ENCODE data around the gene TGFBI.

Gene TGFBI

DNA sequence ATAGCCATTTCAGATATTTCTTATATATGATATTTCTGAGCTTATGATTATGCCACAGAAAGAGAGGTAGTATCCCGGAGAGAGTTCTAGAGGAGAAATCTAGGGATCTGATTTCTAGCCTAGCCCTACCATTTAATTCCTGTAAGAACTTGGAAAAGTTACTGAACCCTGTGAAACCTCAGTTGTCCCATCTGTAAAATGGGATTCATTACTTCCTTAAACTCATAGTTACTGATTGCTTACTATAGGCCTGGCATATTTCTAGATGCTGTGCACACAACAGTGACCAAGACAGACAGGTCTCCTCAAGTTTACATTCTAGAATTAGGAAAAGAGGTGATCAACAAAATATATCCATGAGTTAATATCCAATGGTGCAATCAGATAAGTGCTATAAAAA lies 73.1 kb downstream of the TGFBI start:
- Histone ChIP-seq H3K9ac (ENCODE audit: low read depth in 1 of 2, low read length in 2 of 2) (no peak overlapping the region), H3K9me3 (ENCODE audit: control insufficient read depth in 2 of 2, low read length in 2 of 2) (no peaks in the 10 kb centered on the region), H3K4me1 (ENCODE audit: control insufficient read depth in 2 of 2, insufficient read depth in 2 of 2, low read length in 2 of 2) (no peaks in the 10 kb centered on the region), H3K36me3 (ENCODE audit: control insufficient read depth in 2 of 2, insufficient read depth in 2 of 2, low read length in 2 of 2) (no peaks in the 10 kb centered on the region), H3K4me3 (ENCODE audit: low read length in 2 of 2) (no peak overlapping the region), H3K27me3 (ENCODE audit: control insufficient read depth in 2 of 2, insufficient read depth in 2 of 2, low read length in 2 of 2) (no peaks in the 10 kb centered on the region), H3K27ac (ENCODE audit: low read depth in 2 of 2, low read length in 2 of 2) (no peak overlapping the region)

DNA sequence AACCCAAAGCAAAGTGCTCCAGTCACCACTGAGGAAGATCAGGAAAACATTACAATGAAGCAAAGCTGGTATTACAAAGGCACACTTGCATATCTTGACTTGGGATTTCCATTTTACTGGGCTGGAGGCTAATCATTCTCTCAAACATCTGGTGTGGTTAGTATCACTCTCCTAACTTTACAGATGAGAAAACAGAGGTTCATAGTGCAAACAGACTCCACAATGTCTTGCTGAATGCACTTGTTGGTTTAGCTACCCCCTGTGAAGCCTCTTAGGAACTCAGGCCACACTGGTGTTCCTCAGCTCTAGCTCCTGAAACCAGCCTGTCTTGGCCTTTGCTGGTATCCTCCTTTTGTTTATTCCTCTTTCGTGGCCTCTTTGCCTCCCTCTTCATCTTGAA lies 74.3 kb downstream of the TGFBI start:
- no peaks in the 10 kb centered on the region for H3K36me3 ChIP-seq (ENCODE audit: control insufficient read depth in 2 of 2, insufficient read depth in 2 of 2, low read length in 2 of 2)
- H3K27ac ChIP-seq (ENCODE audit: low read depth in 2 of 2, low read length in 2 of 2), result no peak overlapping the region
- no peak overlapping the region for H3K9ac ChIP-seq (ENCODE audit: low read depth in 1 of 2, low read length in 2 of 2)
- no peaks in the 10 kb centered on the region for H3K27me3 ChIP-seq (ENCODE audit: control insufficient read depth in 2 of 2, insufficient read depth in 2 of 2, low read length in 2 of 2)
- H3K4me3 ChIP-seq (ENCODE audit: low read length in 2 of 2), result no peak overlapping the region
- no peaks in the 10 kb centered on the region for H3K9me3 ChIP-seq (ENCODE audit: control insufficient read depth in 2 of 2, low read length in 2 of 2)
- no peaks in the 10 kb centered on the region for H3K4me1 ChIP-seq (ENCODE audit: control insufficient read depth in 2 of 2, insufficient read depth in 2 of 2, low read length in 2 of 2)

DNA sequence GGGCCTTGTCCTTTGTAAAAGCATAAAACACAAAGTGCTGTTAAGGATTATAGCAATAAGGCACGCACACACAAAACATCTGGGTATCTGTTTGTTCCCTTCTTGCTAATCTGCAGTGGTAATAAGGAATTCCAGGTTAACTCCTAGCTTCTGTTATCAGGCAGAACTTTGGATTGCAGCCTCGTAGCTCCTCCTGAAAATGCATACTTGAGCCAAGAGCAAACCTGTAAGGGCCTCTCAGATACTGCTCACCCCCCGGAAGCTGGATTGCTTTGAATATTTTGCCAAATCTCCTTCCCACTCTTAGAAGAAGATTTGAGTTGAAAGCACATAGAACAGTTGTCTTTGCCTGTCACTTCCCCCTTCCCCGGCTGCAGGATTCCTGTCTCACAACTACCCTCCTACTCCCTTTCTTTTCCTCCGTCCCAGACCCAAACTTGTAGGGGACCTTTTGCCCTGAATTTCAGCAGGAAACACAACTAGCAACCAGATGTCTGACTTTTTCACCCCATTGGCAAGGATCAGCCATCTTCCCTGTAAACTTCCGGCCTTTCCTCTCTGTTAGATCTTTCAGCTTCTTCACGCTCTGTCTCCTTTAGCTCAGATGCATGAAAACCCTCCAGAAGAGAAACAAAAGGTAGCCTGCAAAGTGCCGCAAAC lies 75.6 kb downstream of the TGFBI start:
- H3K9me3 ChIP-seq (ENCODE audit: control insufficient read depth in 2 of 2, low read length in 2 of 2), result no peaks in the 10 kb centered on the region
- H3K27ac ChIP-seq (ENCODE audit: low read depth in 2 of 2, low read length in 2 of 2), result no peak overlapping the region
- H3K27me3 ChIP-seq (ENCODE audit: control insufficient read depth in 2 of 2, insufficient read depth in 2 of 2, low read length in 2 of 2), result no peaks in the 10 kb centered on the region
- H3K4me3 ChIP-seq (ENCODE audit: low read length in 2 of 2), result no peak overlapping the region
- no peaks in the 10 kb centered on the region for H3K4me1 ChIP-seq (ENCODE audit: control insufficient read depth in 2 of 2, insufficient read depth in 2 of 2, low read length in 2 of 2)
- no peaks in the 10 kb centered on the region for H3K36me3 ChIP-seq (ENCODE audit: control insufficient read depth in 2 of 2, insufficient read depth in 2 of 2, low read length in 2 of 2)
- no peak overlapping the region for H3K9ac ChIP-seq (ENCODE audit: low read depth in 1 of 2, low read length in 2 of 2)

DNA sequence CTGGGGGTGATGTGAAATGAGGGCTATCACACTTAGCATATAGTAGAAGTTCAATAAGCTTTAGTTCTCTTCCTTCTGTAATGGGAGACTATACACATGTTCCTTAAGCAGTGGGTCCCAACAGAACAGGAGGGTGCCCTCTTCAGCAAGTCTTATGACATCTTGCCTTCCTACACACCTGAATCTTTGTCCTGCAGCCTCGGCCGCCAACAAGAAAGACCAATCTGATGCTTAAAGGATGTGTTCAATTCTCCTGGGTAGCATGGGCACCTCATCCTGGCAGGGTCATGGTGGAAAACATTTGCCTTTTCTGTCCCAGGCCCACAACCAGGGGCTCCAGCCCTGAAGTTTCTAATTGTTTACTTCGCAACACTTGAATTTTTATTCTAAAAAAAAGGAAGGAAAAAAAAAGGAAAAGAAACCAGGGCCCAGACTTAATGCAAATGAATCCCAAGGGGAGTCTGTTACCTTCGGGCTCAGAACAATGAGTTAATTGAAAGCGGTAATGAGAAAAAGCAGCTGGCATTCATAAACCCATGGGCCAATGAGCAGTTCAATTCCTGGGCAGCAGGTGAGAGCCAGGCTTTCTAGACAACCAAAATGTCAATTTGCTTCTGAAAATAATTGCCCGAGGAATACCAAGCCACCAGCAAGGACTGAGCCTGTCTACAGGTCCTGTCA lies 77.7 kb downstream of the TGFBI start:
- no peak overlapping the region for H3K9ac ChIP-seq (ENCODE audit: low read depth in 1 of 2, low read length in 2 of 2)
- no peaks in the 10 kb centered on the region for H3K4me1 ChIP-seq (ENCODE audit: control insufficient read depth in 2 of 2, insufficient read depth in 2 of 2, low read length in 2 of 2)
- H3K4me3 ChIP-seq (ENCODE audit: low read length in 2 of 2), result no peak overlapping the region
- no peak overlapping the region for H3K27ac ChIP-seq (ENCODE audit: low read depth in 2 of 2, low read length in 2 of 2)
- H3K27me3 ChIP-seq (ENCODE audit: control insufficient read depth in 2 of 2, insufficient read depth in 2 of 2, low read length in 2 of 2), result no peaks in the 10 kb centered on the region
- no peaks in the 10 kb centered on the region for H3K36me3 ChIP-seq (ENCODE audit: control insufficient read depth in 2 of 2, insufficient read depth in 2 of 2, low read length in 2 of 2)
- H3K9me3 ChIP-seq (ENCODE audit: control insufficient read depth in 2 of 2, low read length in 2 of 2), result no peaks in the 10 kb centered on the region

DNA sequence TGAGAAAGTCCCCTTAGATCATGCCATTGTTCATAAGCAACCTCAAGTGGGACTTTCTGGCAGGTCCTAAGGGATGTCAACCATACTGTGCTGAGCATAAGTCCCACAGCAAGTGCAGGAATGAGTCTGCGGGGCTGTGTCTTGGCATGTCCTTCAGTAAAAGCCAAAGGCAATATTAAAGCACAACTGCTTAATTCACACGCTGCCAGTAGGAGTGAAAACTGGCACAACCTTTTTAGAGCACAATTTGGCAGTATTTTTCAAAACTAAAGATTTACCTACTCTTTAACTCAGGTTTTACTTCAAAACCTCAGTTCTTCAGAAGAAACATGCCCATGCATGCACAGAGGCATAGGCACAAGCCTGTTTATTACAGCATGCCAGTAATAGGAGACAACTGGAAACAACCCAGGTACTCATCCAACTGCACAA lies 79.4 kb downstream of the TGFBI start:
- Histone ChIP-seq H3K4me1 (ENCODE audit: control insufficient read depth in 2 of 2, insufficient read depth in 2 of 2, low read length in 2 of 2) (no peaks in the 10 kb centered on the region), H3K27ac (ENCODE audit: low read depth in 2 of 2, low read length in 2 of 2) (no peak overlapping the region), H3K9me3 (ENCODE audit: control insufficient read depth in 2 of 2, low read length in 2 of 2) (no peaks in the 10 kb centered on the region), H3K9ac (ENCODE audit: low read depth in 1 of 2, low read length in 2 of 2) (no peak overlapping the region), H3K27me3 (ENCODE audit: control insufficient read depth in 2 of 2, insufficient read depth in 2 of 2, low read length in 2 of 2) (no peaks in the 10 kb centered on the region), H3K36me3 (ENCODE audit: control insufficient read depth in 2 of 2, insufficient read depth in 2 of 2, low read length in 2 of 2) (no peaks in the 10 kb centered on the region), H3K4me3 (ENCODE audit: low read length in 2 of 2) (no peak overlapping the region)

DNA sequence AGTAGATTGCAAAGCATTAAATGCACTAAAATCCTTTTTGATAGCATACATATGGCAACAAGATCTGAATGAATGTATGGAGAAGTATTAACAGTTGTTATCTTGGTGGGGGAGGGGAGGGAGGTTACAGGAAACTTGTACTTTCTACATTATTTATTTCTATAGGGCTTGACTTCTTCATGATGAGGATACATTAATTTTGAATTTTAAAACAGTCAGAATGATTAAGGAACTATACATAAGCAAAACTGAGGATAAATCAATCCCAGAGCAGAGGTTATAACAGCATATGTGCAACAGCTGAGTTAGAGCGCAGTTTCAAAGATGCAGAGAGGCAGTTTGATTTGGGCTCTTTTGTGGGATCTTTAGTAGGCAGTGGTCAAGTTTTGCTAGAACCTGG lies 80.0 kb downstream of the TGFBI start:
- H3K4me1 ChIP-seq (ENCODE audit: control insufficient read depth in 2 of 2, insufficient read depth in 2 of 2, low read length in 2 of 2), result no peaks in the 10 kb centered on the region
- no peak overlapping the region for H3K27ac ChIP-seq (ENCODE audit: low read depth in 2 of 2, low read length in 2 of 2)
- H3K27me3 ChIP-seq (ENCODE audit: control insufficient read depth in 2 of 2, insufficient read depth in 2 of 2, low read length in 2 of 2), result no peaks in the 10 kb centered on the region
- no peaks in the 10 kb centered on the region for H3K9me3 ChIP-seq (ENCODE audit: control insufficient read depth in 2 of 2, low read length in 2 of 2)
- no peak overlapping the region for H3K4me3 ChIP-seq (ENCODE audit: low read length in 2 of 2)
- H3K36me3 ChIP-seq (ENCODE audit: control insufficient read depth in 2 of 2, insufficient read depth in 2 of 2, low read length in 2 of 2), result no peaks in the 10 kb centered on the region
- no peak overlapping the region for H3K9ac ChIP-seq (ENCODE audit: low read depth in 1 of 2, low read length in 2 of 2)

DNA sequence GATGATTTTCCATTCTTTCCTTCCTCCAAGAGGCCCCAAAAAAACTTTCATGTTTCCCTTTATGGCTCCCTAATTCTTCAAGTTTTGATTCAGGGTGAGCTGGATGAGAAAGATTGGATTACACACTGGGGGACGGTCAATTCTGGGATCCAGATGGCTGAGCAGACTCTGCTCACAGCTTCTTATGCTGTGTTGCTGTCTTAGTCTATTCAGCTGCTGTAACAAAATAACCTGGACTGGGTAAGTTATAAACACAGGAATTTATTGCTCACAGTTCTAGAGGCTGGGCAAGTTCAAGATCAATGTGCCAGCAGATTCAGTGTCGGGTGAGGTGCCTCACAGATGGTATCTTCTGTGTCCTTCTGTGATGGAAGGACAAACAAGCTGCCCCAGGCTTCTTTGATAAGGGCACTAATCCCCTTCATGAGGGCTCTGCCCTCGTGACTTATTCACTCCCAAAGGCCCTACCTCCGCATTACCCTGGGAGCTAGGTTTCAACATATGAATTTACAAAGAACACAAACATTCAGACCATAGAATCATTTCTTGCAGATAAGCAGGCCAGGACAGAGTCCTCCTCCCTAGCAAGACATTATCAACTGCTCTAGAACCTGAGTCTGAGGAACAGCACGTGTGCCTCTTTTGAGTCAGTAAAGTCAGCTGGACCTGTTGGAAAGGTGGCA lies 80.8 kb downstream of the TGFBI start:
- no peaks in the 10 kb centered on the region for H3K9me3 ChIP-seq (ENCODE audit: control insufficient read depth in 2 of 2, low read length in 2 of 2)
- no peaks in the 10 kb centered on the region for H3K27me3 ChIP-seq (ENCODE audit: control insufficient read depth in 2 of 2, insufficient read depth in 2 of 2, low read length in 2 of 2)
- no peaks in the 10 kb centered on the region for H3K36me3 ChIP-seq (ENCODE audit: control insufficient read depth in 2 of 2, insufficient read depth in 2 of 2, low read length in 2 of 2)
- H3K4me3 ChIP-seq (ENCODE audit: low read length in 2 of 2), result no peak overlapping the region
- no peaks in the 10 kb centered on the region for H3K4me1 ChIP-seq (ENCODE audit: control insufficient read depth in 2 of 2, insufficient read depth in 2 of 2, low read length in 2 of 2)
- no peak overlapping the region for H3K9ac ChIP-seq (ENCODE audit: low read depth in 1 of 2, low read length in 2 of 2)
- no peak overlapping the region for H3K27ac ChIP-seq (ENCODE audit: low read depth in 2 of 2, low read length in 2 of 2)

Data from mucosa of rectum (tissue), 2 donors.